ENCODE measurements around the gene RBMY1D.
"Not testable (repeated sequence)": the region's sequence is repeated elsewhere in the genome, so short reads cannot be mapped to it uniquely, and the experiment has no call there.

The RBMY1D gene

GRCh38 chrY:21894426-21894825 is at the start of gene RBMY1D:
TSS of gene RBMY1D (minus strand) at chrY:21894526. CDS start at chrY:21892513, 2,013 bp downstream.
- DNase-seq (ENCODE audit: low spot score) = not testable (repeated sequence)

DNA sequence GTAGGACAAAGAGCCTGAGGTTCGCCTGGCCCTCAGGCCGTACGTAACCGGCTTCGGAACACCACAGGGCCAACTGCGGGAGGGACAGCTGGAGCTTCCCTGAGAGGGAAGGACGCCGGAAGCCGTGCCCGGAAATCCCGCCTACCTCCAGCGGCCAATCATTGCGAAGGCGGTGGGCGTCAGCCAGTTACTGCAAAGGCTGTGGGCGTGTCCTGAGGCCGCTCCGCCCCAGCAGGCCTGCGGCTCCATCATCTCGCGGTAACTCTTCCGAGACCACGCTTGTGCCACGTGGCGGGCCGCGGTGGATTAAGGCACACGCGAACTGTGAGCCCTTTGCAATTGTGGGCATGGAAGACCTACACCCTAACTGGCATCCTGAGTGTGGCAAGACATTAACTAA is 23.6 kb upstream of the RBMY1D start, which contains the start of gene RBMY1E:
TSS of gene RBMY1E (minus strand) at position 101 of the 400 bp plus-strand sequence. CDS start 1,978 bp downstream, outside the sequence.
- not testable (repeated sequence) for DNase-seq (ENCODE audit: low spot score)

- not testable (repeated sequence) for DNase-seq (ENCODE audit: low spot score)
These were observed 24.8 kb downstream of the RBMY1D start for GRCh38 chrY:21869407-21870076.

DNA sequence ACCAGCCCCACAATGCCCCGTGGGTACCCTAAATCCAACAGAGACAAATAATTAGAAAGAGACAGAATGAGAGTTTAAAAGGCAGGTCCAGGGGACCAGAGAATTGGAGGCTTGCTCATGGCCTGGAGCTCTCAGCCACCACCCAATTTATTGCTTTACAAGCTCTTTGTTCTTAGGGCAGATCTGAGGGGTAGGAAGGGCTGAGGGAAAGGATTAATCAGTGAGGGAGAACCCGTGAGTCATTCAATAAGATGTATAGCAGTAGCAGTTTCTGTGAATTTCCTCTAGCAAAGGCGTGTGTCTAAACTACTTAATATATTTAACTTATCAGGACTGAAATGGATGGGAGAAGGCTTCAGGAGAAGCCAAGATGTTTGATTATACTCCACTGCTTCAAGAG is 48.8 kb downstream of the RBMY1D start:
- DNase-seq (ENCODE audit: low spot score) = no peak

DNA sequence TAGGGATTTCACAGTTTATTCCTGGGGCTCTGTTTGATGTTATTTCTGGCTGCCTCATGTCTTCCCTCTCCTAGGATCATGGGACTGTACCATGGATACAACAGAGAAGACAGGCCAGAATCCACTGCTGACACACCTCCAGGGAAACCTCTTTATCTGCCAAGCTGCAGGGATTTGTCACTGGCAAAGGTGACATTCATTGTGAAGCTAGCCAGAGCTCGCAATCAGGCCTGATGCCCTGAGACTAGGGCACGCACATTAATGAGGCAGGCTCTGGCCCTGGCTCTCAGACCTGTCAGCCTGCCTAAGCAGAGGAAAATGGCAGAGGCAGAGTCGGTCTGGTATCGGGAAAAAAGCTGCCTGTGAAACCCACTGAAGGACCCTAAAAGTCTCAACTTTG is 52.2 kb downstream of the RBMY1D start:
- no peak for DNase-seq (ENCODE audit: low spot score)

- DNase-seq (ENCODE audit: low spot score) = no peak
These were observed 54.8 kb downstream of the RBMY1D start for GRCh38 chrY:21839489-21839888.

- DNase-seq (ENCODE audit: low spot score) = no peak
These were observed 58.0 kb downstream of the RBMY1D start for GRCh38 chrY:21836343-21836742.

DNA sequence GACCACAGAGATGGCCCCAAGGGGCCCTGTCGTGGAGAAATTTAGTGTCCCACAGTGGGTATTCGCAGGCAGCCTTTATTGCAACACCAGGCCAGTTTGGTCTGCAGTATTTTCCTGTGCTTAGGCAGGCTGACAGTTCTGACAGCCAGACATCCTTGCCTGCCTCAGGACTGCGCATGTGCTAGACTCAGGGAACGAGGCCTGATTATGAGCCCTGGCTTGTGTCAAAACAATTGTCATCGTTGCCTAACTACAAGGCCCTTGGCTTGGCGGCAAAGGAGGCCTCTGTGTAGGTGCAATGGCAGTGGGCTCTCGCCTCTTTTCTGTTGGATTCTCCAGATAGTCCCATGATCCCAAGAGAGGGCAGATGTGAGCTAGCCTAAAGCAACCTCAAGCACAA is 59.3 kb downstream of the RBMY1D start:
- no peak for DNase-seq (ENCODE audit: low spot score)
